GM19099 (cell line): ENCODE results near the gene LRIG2.

ENCODE experiments used
- POLR2A ChIP-seq: IDR thresholded peaks from 3 replicates; pipeline ENCODE4 v1.6.1; 2011; ENCODE audit warnings: low read depth; ENCODE audit not compliant: insufficient read length; ENCODE audit errors: extremely low read depth

LRIG2 gene

DNA sequence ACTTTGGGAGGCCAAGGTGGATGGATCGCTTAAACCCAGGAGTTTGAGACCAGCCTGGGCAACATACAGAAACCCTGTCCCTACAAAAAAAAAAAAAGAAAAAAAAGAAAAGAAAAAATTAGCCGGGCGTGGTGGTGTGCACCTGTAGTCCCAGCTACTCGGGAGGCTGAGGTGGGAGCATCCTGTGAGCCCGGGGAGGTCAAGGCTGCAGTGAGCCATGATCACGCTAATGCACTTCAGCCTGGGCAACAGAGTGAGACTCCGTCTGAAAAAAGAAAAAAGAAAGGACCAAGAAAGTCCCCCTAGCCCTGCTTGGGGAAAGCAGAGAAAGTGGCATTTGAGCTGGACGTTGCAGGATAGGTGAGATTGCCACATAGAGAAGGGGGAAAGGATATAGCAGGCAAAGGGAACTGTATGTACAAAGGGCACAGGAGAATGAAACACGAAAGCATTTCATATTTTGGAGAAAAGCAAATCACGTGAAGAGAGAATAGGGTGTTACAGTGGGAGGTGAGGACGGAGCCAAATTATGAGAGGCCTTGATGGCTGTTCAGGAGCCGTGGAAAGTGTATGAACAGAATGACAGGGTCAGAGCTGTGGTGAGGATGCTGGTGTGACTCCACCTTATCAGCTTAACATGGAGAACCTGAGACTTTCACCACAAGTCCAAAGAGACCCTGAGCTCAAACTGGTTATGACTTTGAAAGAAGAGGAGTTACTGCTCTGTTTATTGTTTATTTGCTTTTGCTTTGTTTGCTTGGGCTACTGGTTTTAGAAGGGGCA lies 19.5 kb upstream of the LRIG2 start:
- no peak for TF ChIP-seq POLR2A

DNA sequence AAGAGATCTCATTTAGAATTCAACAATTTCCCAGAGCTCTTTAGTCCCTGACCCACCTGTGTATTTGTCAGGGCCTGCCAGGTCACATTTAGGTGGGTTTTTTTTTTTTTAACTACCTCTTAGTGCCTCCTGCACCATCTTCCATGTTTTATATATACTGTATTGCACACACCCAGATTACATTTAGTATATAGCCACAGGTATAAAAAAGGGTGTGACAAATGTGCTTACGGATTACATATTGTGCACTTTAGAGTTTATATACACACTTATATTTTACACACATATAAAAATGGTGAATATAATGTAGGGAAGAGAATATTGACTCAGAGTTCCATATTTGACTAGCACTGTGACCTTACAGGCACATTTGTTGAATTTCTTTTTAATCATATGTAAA lies 17.4 kb upstream of the LRIG2 start:
- TF ChIP-seq POLR2A, result no peak

DNA sequence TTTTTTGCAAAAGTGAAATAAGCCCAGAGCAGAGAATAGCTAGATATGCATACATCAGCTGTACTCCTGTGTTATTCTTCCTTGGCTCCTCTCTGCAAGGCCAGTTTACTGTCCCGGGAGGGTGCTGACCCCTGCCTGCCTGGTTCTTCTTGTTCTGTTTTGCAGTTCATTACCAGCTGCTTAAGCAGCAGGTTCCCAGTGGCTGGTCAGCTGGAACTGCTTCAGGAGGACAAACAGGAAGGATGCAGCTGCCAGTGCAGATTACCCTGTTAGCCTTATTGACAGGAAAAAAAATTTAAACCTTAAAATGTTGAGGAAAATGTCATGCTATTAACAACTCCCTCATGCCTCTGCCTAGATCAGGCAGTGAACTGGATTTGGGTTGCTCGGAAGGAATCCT lies 16.0 kb upstream of the LRIG2 start:
- TF ChIP-seq POLR2A, result no peak

DNA sequence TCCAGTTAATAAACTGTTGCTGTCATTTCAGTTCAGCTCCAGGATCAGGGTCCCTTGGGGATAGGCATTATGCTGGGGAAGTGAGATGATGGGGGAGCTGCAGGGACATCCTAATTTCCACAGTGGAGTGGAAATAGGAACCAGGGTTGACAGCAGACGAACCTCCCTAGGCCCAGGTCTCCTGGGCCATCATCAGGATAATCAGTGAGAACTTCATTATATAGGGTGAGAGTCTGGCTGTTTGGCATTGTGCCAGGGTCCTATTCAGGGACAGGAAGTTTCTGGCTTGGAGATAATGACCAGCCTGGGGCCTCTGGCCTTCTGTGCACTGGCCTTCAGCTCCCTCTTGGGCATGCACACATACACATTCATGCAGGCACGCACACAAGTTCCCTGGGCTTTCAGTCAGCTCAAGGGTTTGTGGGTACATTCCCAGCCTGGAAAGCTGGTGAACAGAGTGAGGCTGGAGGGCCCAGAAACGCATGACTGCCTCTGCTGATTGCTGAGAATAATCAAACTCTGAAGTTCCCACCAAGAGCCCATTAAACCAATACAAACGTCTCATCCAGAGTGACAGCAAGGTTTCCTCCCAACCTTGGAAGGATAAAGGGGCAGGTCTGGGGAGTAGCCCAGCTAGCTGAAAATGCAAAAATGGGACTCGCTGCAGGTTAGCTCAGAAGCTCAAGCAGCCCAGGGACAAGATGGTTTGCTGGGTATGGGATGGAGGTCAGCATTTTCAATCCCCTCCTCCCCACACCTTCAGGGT lies 13.9 kb upstream of the LRIG2 start:
- no peak for TF ChIP-seq POLR2A

DNA sequence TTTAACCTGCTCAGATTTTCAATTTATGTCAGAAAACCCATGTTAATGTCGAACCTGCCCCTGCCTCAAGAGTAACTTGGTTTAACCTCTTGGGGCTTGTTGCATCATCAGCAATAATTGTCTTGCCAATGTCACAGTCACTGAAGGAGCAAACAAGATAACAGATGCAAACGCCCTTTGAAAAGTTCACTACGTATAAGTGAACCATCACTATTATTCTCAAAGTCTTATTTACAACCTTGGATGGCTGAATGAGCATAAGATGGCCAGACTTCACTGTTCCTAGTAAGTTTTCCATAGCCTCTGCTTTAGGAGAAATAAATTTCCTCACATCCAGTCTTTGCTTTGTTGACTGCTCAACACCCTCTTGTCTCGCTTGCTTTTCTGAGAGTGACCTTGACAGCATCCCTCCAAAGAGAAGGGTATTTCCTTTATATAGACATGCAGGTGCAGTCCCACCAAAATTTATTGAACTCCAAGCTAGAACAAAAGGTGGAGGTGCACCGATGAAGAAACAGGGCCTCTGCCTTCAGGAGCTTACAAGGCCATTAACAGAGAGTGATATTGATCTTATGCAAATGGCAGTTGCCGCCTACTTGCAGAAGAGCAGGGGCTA lies 749 bp upstream of the LRIG2 start:
- no peak for TF ChIP-seq POLR2A

DNA sequence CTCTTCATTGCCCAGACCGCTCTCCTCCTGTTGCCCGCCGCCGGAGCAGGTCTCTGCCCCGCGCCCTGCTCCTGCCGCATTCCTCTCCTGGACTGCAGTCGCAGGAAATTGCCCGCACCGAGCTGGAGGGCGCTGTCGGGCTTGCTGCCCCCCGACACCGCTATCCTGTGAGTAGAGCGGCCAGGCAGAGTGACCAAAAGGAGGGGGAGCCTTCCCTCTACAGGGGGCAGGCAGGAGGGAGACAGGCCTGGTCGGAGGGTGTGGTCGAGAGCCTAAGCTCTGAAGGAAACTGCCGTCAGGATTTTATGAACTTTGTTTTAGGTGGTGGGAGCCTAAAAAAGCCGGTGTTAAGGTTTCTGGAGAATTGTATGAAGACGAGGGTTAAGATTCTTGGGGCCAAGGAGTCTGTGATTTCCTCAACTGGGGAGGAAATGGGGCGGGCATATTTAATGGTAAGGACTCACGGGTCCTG lies 517 bp downstream of the LRIG2 start:
- no peak for TF ChIP-seq POLR2A

DNA sequence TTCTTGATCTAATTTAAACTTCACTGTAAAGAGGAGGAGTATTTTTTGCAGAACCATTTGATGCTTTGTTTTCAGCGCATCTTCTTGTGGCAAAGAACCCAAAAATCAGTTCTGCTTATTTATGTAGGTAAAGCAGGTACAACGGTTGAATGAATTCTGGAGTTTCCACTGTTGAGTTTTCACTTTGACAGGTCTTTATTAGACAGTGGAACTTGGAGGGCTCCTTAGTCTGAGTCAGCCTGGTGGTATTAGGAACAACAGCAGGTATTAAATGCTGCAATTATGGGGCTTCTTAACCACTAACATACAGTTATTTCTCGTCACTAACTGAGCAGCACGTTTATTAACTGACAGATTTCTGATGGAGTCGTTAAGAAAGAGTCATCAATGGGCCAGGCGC lies 1.2 kb downstream of the LRIG2 start:
- TF ChIP-seq POLR2A, result no peak

DNA sequence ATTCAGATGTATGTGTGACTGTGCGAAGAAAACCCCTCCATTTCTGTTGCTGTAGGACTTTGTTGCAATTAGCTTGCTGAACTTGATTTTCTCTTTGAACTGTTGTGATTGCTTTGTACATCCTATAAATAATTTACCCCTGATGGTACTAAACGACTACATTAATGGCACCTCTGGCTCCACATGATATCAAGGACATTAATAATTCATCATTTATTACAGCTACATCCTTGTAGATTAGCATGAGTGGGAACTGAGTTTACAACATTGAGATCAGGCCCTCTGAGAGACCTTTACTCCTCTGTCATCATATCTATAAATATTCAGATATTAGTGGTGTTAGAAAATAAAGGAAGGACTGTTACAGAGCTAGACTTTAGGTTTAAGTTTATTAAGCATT lies 13.5 kb downstream of the LRIG2 start:
- TF ChIP-seq POLR2A, result no peak

DNA sequence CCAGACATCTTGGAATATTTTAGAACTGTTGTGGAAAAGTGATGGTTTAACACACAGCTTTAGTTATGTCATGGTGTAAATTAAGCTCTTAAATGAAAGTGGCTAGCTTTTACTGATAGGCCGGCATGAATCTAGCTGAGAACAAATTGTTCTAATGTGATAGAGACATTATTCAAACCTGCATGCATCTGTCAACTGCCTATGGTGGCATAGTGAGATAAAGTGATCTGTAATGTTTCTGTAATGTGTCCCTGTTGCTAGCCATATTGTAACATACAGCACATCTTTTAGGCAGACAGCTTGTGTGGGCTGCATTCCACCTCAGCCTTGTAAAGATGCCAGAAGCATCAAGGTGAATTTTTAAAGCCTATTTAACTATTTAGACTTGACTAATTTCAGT lies 16.0 kb downstream of the LRIG2 start:
- no peak for TF ChIP-seq POLR2A

DNA sequence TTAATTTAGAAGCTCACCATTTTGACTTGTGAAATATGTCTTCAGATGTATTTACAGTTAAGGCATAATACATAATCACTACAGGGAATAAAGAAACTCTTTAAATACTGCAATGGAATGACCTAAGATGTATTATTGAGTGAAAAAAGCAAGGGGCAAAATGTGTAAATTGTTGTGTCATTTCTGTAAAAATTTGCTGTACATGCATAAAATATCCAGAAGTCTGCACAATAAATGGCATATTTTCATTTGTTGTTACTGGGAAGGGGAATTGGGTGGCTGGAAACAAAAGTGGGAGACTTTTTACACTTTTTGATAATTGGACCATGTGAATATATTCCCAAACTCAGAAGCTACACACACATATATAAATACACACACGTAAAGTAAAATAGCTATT lies 17.1 kb downstream of the LRIG2 start:
- TF ChIP-seq POLR2A, result no peak

DNA sequence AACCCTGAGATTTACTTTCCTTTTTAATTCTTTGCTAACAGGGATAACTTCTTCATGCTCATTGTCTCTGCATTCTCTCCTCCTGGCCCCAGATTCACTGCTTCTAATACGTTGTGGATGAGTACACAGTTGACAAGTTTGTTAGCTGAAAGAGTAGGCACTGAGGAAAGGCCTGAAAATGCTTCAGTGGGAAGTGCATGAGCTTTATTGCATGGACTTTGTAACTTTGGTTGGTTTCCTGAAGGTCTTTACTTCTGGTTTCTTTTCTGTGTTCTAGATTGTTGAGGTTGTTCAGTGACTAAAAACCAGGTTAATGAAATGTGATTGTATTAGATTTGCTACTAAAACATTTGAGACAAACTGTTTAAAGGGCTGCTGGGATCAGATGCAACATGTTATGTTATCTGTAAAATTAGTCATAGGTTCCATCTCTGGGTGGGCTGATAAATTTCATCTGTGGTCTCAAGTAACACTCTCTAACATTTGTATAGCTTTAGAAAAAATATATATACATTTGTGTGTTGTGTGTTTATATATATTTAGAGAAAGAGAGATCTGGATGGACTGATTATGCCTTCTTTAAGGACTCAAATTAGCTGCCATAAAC lies 19.1 kb downstream of the LRIG2 start:
- no peak for TF ChIP-seq POLR2A

DNA sequence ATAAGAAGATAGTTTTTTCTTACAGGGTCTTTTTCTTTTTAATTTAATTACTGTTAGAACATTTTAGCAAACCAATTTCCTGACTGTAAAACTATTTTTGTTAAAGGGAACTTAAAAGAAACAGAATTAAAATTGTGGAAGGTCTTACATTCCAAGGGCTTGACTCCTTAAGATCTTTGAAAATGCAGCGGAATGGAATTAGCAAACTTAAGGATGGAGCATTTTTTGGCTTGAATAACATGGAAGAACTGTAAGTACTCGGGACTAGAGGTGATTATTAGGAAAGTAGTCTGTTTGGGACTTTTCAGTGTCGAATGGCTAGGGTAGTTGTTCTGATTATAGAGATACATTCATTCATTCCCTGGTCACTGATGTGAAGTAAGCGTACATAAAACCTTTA lies 21.5 kb downstream of the LRIG2 start:
- TF ChIP-seq POLR2A, result no peak

DNA sequence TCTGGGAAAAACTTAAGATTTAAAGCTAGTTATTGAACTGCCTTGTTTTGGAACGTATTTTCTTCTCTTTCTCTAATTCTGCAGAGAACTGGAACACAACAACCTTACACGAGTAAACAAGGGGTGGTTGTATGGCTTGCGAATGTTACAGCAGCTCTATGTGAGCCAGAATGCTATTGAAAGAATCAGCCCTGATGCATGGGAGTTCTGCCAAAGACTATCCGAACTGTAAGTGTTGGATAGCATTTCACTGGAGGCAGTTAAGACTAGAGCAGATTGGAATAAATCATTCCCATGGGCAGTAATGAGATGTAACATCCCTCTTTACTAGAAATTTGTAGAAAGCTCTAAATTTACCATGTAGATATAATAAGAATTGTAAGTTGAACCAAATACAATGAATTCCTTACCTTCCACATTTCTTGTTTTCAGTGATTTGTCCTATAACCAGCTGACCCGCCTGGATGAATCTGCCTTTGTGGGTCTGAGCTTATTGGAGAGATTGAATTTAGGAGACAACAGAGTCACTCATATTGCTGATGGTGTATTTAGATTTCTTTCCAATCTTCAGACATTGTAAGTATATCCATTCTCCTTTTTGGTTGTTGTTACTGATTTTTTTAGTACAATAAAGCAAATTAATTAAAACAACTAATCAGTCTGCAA lies 22.9 kb downstream of the LRIG2 start:
- TF ChIP-seq POLR2A, result no peak

DNA sequence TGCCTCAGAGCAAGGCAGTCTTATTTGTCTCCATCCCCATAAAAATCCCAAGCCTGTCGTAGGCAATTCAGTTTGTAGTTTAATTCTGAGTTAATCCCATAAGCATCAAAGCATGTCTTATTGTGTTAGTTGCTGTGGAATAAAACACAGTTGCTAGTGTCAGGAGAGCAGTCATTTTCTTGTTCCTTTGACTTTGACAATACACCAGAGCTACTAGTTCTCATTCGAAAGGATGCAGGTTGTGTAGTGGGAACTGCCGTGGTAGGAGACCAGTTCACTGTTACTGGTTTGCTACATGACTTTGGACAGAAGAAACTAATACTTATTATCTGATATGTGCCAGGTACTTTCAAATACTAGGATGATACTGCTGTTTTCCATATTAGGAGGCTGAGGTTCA lies 23.5 kb downstream of the LRIG2 start:
- no peak for TF ChIP-seq POLR2A

DNA sequence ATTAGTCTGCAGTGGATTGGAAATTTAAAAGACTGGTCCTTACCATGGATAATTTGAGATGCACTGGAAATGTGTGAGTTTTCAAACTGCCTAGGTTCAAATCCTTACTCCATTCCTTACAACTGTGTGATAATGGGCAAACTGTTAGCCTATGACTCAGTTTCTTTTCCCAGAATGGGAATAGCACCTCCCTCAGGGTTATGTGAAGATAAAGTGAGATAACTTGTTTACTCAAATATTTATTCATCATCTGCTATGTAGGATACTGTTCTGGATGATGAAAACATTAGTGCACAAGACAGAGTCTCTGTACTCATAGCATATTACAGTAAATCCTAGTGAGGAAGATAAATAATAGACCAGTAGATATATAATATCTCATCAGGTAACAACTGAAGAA lies 28.6 kb downstream of the LRIG2 start:
- no peak for TF ChIP-seq POLR2A
